HEK293 (cell line): ENCODE results near the gene B4GALT6.

Experiments used
- AEBP2 ChIP-seq: fragments of 450-650 bp; formaldehyde crosslinking; IDR thresholded peaks from 2 replicates; pipeline ENCODE4 v1.5.1; 2016; ENCODE audit warnings: missing biosample characterization, missing genetic modification characterization, borderline replicate concordance
- ATF2 ChIP-seq: fragments of 450-650 bp; formaldehyde crosslinking; IDR thresholded peaks from 2 replicates; pipeline ENCODE4 v1.5.1; 2016; ENCODE audit warnings: missing biosample characterization, missing genetic modification characterization, low read depth
- CTCF ChIP-seq: fragments of 450-650 bp; formaldehyde crosslinking; IDR thresholded peaks from 2 replicates; pipeline ENCODE4 v1.5.1; 2016; ENCODE audit warnings: missing biosample characterization, missing genetic modification characterization
- KLF1 ChIP-seq: fragments of 450-650 bp; formaldehyde crosslinking; IDR thresholded peaks from 2 replicates; pipeline ENCODE4 v1.5.1; 2016; ENCODE audit warnings: missing biosample characterization, missing genetic modification characterization
- KLF17 ChIP-seq: fragments of 450-650 bp; formaldehyde crosslinking; IDR thresholded peaks from 2 replicates; pipeline ENCODE4 v1.5.1; 2016; ENCODE audit warnings: missing biosample characterization, missing genetic modification characterization
- MYNN ChIP-seq: fragments of 450-650 bp; formaldehyde crosslinking; IDR thresholded peaks from 2 replicates; pipeline ENCODE4 v1.5.1; 2016; ENCODE audit warnings: missing biosample characterization, missing genetic modification characterization, borderline replicate concordance
- RBAK ChIP-seq: fragments of 450-650 bp; formaldehyde crosslinking; IDR thresholded peaks from 2 replicates; pipeline ENCODE4 v1.5.1; 2016; ENCODE audit warnings: missing biosample characterization, missing genetic modification characterization
- SP3 ChIP-seq: fragments of 450-650 bp; formaldehyde crosslinking; IDR thresholded peaks from 2 replicates; pipeline ENCODE4 v1.5.1; 2016; ENCODE audit warnings: missing biosample characterization, missing genetic modification characterization
- ZBTB6 ChIP-seq: fragments of 450-650 bp; formaldehyde crosslinking; IDR thresholded peaks from 2 replicates; pipeline ENCODE4 v1.5.1; 2017; ENCODE audit warnings: missing biosample characterization, missing genetic modification characterization
- ZFP37 ChIP-seq: fragments of 450-650 bp; formaldehyde crosslinking; IDR thresholded peaks from 2 replicates; pipeline ENCODE4 v1.5.1; 2016; ENCODE audit warnings: missing biosample characterization, missing genetic modification characterization
- ZNF132 ChIP-seq: fragments of 450-650 bp; formaldehyde crosslinking; IDR thresholded peaks from 2 replicates; pipeline ENCODE4 v1.5.1; 2017; ENCODE audit warnings: missing biosample characterization, missing genetic modification characterization, borderline replicate concordance
- ZNF146 ChIP-seq: fragments of 450-650 bp; formaldehyde crosslinking; IDR thresholded peaks from 2 replicates; pipeline ENCODE4 v1.5.1; 2016; ENCODE audit warnings: missing biosample characterization, missing genetic modification characterization
- ZNF184 ChIP-seq: fragments of 450-650 bp; IDR thresholded peaks from 2 replicates; pipeline ENCODE4 v1.5.1; 2018; ENCODE audit warnings: missing biosample characterization, mild to moderate bottlenecking, missing genetic modification characterization
- ZNF211 ChIP-seq: fragments of 450-650 bp; formaldehyde crosslinking; IDR thresholded peaks from 2 replicates; pipeline ENCODE4 v1.5.1; 2016; ENCODE audit warnings: low read depth, missing biosample characterization, missing genetic modification characterization
- ZNF248 ChIP-seq: fragments of 450-650 bp; formaldehyde crosslinking; IDR thresholded peaks from 2 replicates; pipeline ENCODE4 v1.5.1; 2017; ENCODE audit warnings: missing biosample characterization, missing genetic modification characterization
- ZNF335 ChIP-seq: fragments of 450-650 bp; formaldehyde crosslinking; conservative IDR thresholded peaks from 2 replicates; pipeline ENCODE4 v1.5.1; 2016; ENCODE audit warnings: missing biosample characterization, missing genetic modification characterization
- ZNF350 ChIP-seq: fragments of 450-650 bp; formaldehyde crosslinking; IDR thresholded peaks from 2 replicates; pipeline ENCODE4 v1.5.0; 2017; ENCODE audit warnings: missing biosample characterization, mild to moderate bottlenecking, missing genetic modification characterization
- ZNF366 ChIP-seq: fragments of 450-650 bp; formaldehyde crosslinking; conservative IDR thresholded peaks from 2 replicates; pipeline ENCODE4 v1.5.1; 2016; ENCODE audit warnings: missing biosample characterization, missing genetic modification characterization
- ZNF513 ChIP-seq: fragments of 450-650 bp; IDR thresholded peaks from 2 replicates; pipeline ENCODE4 v1.5.1; 2018; ENCODE audit warnings: missing biosample characterization, missing genetic modification characterization
- ZNF514 ChIP-seq: fragments of 450-650 bp; formaldehyde crosslinking; IDR thresholded peaks from 2 replicates; pipeline ENCODE4 v1.5.1; 2016; ENCODE audit warnings: missing biosample characterization, missing genetic modification characterization
- ZNF558 ChIP-seq: fragments of 450-650 bp; formaldehyde crosslinking; IDR thresholded peaks from 2 replicates; pipeline ENCODE4 v1.5.1; 2016; ENCODE audit warnings: missing biosample characterization, missing genetic modification characterization
- ZNF560 ChIP-seq: fragments of 450-650 bp; formaldehyde crosslinking; IDR thresholded peaks from 2 replicates; pipeline ENCODE4 v1.5.1; 2017; ENCODE audit warnings: missing biosample characterization, missing genetic modification characterization, borderline replicate concordance
- ZNF629 ChIP-seq: fragments of 450-650 bp; formaldehyde crosslinking; IDR thresholded peaks from 2 replicates; pipeline ENCODE4 v1.5.1; 2017; ENCODE audit warnings: missing biosample characterization, missing genetic modification characterization
- ZNF704 ChIP-seq: fragments of 450-650 bp; formaldehyde crosslinking; IDR thresholded peaks from 2 replicates; pipeline ENCODE4 v1.5.1; 2016; ENCODE audit warnings: missing biosample characterization, missing genetic modification characterization
- ZNF76 ChIP-seq: fragments of 450-650 bp; formaldehyde crosslinking; IDR thresholded peaks from 2 replicates; pipeline ENCODE4; 2016; ENCODE audit warnings: low read depth, missing biosample characterization, missing genetic modification characterization, borderline replicate concordance
- ZNF843 ChIP-seq: fragments of 450-650 bp; formaldehyde crosslinking; IDR thresholded peaks from 2 replicates; pipeline ENCODE4 v1.5.1; 2016; ENCODE audit warnings: missing biosample characterization, missing genetic modification characterization
- ZSCAN16 ChIP-seq: fragments of 450-650 bp; formaldehyde crosslinking; IDR thresholded peaks from 2 replicates; pipeline ENCODE4 v1.5.1; 2016; ENCODE audit warnings: missing biosample characterization, missing genetic modification characterization
- ZXDB ChIP-seq: fragments of 450-650 bp; formaldehyde crosslinking; IDR thresholded peaks from 2 replicates; pipeline ENCODE4 v1.5.1; 2016; ENCODE audit warnings: missing biosample characterization, missing genetic modification characterization

B4GALT6 gene

GRCh38 chr18:31684279-31685096, at the start of gene B4GALT6 (continued):
- TF ChIP-seq ATF2 (tag by site-specific recombination) (no peak), ZNF132 (tag by site-specific recombination) (no peak), ZNF704 (tag by site-specific recombination) (no peak), ZNF211 (tag by site-specific recombination) (no peak), ZBTB6 (tag by site-specific recombination) (no peak), ZNF248 (tag by site-specific recombination) (no peak), CTCF (no peak), KLF17 (tag by site-specific recombination) (no peak), ZNF513 (tag by site-specific recombination) (peak; percentile 90), KLF1 (no peak), ZXDB (tag by site-specific recombination) (peak; percentile 36; the same call in 1 of the 2 replicates), SP3 (tag by site-specific recombination) (peak; percentile 34; the same call in 1 of the 2 replicates), ZNF514 (no peak), ZFP37 (tag by site-specific recombination) (0 out of 2 replicates have a peak, but pooled peaks have one; percentile 25), ZNF843 (tag by site-specific recombination) (no peak), ZNF629 (tag by site-specific recombination) (no peak), ZSCAN16 (tag by site-specific recombination) (no peak), ZNF335 (tag by site-specific recombination) (peak; percentile 75), AEBP2 (tag by site-specific recombination) (no peak), ZNF558 (tag by site-specific recombination) (no peak), ZNF366 (peak; percentile 70), RBAK (tag by site-specific recombination) (no peak), MYNN (tag by site-specific recombination) (no peak), ZNF184 (tag by site-specific recombination) (no peak), ZNF146 (tag by site-specific recombination) (no peak), ZNF560 (tag by site-specific recombination) (no peak), ZNF350 (tag by site-specific recombination) (no peak), ZNF76 (tag by site-specific recombination) (no peak)
